Measurements from ENCODE around the gene SETMAR. TPM values are rescaled to one million over a fixed set of nuclear protein-coding genes. Genes with fewer than 3 reads are reported as not detected.

Gene SETMAR
- total RNA-seq, 1 donor from 2014 or later, result 11.4 TPM

DNA sequence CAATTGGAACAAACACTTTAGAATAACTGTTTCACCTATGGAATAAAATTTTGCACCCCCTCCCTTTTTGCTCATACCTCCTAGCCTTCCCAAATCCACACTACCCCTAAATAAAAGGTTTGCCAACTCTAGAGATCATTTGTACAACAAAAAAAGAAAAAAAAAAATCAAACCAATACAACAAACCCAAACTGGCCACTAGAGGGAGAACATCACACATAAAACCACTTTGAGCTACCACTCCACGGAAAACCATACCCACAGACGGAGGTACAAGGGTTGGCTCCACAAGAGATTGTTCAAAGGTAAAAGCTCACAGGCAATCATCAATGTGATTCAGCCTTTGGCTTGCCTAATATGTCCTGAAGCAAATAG is 47.6 kb downstream of the SETMAR start:
- intact Hi-C loops (cut with micrococcal nuclease), result loop anchor here (1.0 to 5.0 kb wide), 14 partner anchors 47 to 837 kb away; partner anchors contain the start of genes EDEM1, ITPR1, SETMAR and SUMF1

DNA sequence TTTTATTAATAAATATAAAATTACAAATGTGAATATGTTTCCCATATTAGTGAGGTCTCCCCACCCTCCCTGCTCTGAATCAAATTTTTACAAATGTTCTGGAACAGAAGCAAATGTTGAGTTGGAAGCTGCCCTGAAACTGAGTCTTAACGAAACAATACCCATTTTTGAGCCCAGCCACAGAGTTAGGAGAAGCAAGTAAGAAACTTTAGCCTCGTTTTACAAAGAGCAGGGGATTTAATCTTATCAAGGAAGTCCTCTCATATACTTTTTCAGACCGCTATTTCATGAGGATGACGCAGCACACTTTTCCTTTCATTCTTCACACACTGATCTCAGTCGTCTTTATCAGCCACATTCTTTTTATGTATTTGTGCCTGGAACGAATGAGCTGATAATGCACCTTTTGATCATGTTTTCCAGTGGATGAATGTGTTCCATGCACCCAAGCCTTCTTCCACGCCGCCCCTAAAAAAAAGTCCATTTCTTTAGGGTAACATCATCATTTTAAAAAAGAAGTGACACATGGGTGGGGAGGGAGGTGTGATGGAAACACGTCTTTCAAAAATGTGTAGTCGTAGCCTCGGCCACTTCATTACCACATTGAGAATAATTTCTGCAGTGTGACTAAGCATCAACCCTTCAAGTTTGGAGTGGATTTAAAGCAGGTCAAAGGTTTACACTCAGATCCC is 48.1 kb downstream of the SETMAR start:
- intact Hi-C loops (cut with micrococcal nuclease), result loop anchor here (1.0 to 5.0 kb wide), 14 partner anchors 48 to 836 kb away; partner anchors contain the start of genes EDEM1, ITPR1, SETMAR and SUMF1

- intact Hi-C loops (cut with micrococcal nuclease), result loop anchor here (1.0 to 5.0 kb wide), 14 partner anchors 49 to 835 kb away; partner anchors contain the start of genes EDEM1, ITPR1, SETMAR and SUMF1
Measured at GRCh38 chr3:4351872-4352271, 48.7 kb downstream of the SETMAR start.

DNA sequence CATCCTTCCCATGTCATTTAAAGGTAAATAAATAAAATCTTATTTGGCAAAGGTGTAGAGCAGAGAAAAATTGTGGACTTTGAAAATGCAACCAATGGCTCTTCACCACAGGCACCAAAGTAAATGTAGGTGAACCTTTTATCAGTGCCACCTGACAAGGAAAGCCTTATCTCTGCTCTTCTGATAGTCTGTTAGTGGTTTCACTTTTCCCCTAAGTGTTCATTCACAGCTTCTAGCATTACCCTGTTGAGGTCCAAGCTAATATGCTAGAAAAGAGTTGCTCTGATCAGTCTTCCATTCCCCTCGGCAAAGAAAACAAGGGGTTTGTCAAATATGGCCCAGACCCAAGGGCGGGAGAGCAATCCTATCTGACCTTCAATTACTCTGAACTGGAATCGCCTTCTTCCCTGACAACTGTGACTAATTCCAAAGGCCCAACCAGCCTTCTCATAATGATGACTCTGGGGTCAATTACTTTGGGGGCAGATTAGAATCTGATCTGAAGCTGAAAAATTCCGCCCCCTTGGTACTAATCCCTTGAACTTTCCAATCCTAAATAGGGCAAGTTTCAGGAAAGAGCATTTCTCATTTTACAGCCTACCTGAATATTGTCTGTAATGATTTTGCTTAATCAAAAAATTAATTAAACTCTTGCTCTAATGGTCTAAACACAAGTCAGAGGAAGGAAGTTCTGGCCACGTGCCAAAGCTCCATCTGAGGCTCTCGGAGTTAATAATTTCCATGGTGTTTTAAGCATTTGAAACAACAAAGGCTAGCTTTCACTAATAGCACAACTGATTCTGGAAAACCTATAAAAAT is 52.4 kb downstream of the SETMAR start:
- intact Hi-C loops (cut with micrococcal nuclease), result no loop called here

GRCh38 chr3:4356220-4356540 is 53.0 kb downstream of the SETMAR start:
- intact Hi-C loops (cut with micrococcal nuclease), result no loop called here

DNA sequence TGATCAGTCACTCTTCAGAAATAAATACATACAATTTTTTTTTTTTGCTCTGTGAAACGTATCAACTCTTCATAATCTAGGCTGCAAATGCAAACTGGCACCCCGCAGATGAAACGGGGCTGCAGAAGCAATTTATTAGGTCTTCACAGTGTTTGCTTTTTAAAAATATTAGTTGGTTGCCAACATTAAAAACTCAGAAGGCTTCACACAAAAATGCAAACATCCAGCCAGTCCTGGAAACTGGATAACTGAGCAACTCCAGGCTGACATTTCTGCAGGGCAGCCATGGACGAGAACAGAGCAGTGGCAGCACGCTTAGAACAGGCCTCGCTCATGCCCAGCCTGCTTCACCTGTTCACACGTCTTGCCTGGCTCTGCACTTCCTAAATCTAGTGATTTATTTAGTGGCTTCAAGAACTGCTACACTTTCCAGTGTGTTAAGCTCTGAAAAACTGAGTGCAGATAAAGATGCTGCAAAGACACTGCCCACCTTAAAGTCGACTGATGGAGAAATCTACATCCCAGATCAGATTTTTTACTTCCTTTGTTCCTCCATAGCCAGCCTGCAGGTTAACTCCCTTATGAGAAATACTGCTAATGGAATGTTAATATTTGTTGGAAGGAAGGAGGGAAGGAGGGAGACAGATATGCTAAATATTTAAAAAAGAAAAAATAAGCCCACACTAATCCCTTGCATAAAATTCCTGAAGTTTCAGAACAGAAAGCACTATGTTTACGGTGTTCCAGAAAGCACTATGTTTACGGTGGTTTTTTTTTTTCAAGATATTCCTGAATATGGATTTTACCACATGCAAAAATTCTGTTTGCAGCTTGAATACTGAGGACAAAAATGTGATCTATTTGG is 53.6 kb downstream of the SETMAR start:
- intact Hi-C loops (cut with micrococcal nuclease), result no loop called here

DNA sequence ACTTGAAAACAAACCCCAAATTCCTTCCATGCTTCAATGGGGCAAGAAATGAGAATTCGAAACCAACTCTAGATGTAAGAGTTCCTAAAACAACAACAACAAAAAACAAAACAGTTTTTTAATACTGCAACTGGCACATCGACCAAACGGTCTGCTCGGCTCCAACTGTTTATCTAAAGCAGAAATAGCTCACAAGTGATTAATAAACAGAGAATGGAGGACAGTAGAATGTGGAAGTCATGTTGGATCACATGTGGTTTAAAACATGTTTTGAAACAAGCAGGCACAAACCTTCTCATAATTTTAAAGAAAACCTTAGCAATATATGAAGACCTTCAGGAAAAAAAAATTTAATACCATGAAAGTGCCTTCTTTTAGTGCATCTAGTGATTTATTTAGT is 55.1 kb downstream of the SETMAR start:
- intact Hi-C loops (cut with micrococcal nuclease), result no loop called here

- intact Hi-C loops (cut with micrococcal nuclease), result no loop called here
Measured at GRCh38 chr3:4359805-4360502, 56.8 kb downstream of the SETMAR start.

- intact Hi-C loops (cut with micrococcal nuclease), result no loop called here
Measured at GRCh38 chr3:4360817-4361216, 57.6 kb downstream of the SETMAR start.

- intact Hi-C loops (cut with micrococcal nuclease), result no loop called here
Measured at GRCh38 chr3:4362523-4362922, 59.4 kb downstream of the SETMAR start.

Other genes starting within 250 kb of the SETMAR start
- gene SUMF1, start 163.9 kb downstream of the SETMAR start, total RNA-seq, result 8.1 and 8.7 TPM in 2 replicates
- 87.4 and 90.8 TPM in 2 replicates for gene ITPR1, start 190.0 kb downstream of the SETMAR start, total RNA-seq

Data from T-helper 1 cell treated with Interleukin-12 subunit alpha and Interleukin-12 subunit beta and Interleukin-4 antibody, amounts not matched to agents 30 ng/mL and 1 ng/mL, for 36 hours (primary cell).